Caco-2 (cell line): ENCODE data around the gene SLX4IP. TPM values are rescaled to one million over a fixed set of nuclear protein-coding genes. Genes with fewer than 3 reads are reported as not detected.

ENCODE experiments used
- BruUV-seq: library from RNA; stranded (reverse); fragments of 400-500 nt; replicated peaks from 2 replicates; lab custom pipeline; 2021; lab: Mats Ljungman, UMichigan
- CTCF ChIA-PET: fragments of 300-600 bp; sonication (Branson Sonifier 250); formaldehyde crosslinking; loops from one replicate; lab custom pipeline; 2022; ENCODE audit warnings: antibody characterized with exemption; lab: Charles Lee
- POLR2A ChIA-PET: fragments of 300-600 bp; sonication (Branson Sonifier 250); formaldehyde crosslinking; loops from one replicate; lab custom pipeline; 2022; ENCODE audit warnings: antibody characterized with exemption; lab: Charles Lee
- DNase-seq, 2 experiments: peaks; one replicate each; pipeline versions ENCODE4 v3.0.0 to v3.0.0-alpha.2; 2020 to 2022
- H3K27me3 ChIP-seq: replicated peaks from 2 replicates; pipeline ENCODE4 v1.6.0; 2011; ENCODE audit warnings: low read length; ENCODE audit not compliant: control insufficient read depth, insufficient read depth
- H3K36me3 ChIP-seq: 2 replicates; pipeline ENCODE4 v1.5.1; 2011; ENCODE audit warnings: low read length; ENCODE audit not compliant: control insufficient read depth, insufficient read depth
- H3K4me1 ChIP-seq: fragments of 250-450 bp; sonication (Bioruptor Pico); 2 replicates; pipeline ENCODE4 v1.5.1; 2020; ENCODE audit warnings: mild to moderate bottlenecking
- H3K4me3 ChIP-seq: 2 replicates; pipeline ENCODE4 v1.5.1; 2011; ENCODE audit warnings: low read depth, mild to moderate bottlenecking, control low read depth, low read length
- H3K9me3 ChIP-seq: fragments of 250-450 bp; sonication (Bioruptor Pico); 2 replicates; pipeline ENCODE4 v1.5.1; 2020; ENCODE audit warnings: mild to moderate bottlenecking, moderate library complexity
- H3K27ac Mint-ChIP-seq: one replicate; pipeline ENCODE4 v1.8.0; 2022; ENCODE audit warnings: mixed read lengths; ENCODE audit not compliant: unreplicated experiment
- H3K27me3 Mint-ChIP-seq: one replicate; pipeline ENCODE4 v1.8.0; 2022; ENCODE audit warnings: mixed read lengths; ENCODE audit not compliant: insufficient read depth, unreplicated experiment
- H3K36me3 Mint-ChIP-seq: one replicate; pipeline ENCODE4 v1.8.0; 2022; ENCODE audit warnings: mild to moderate bottlenecking, mixed read lengths; ENCODE audit not compliant: insufficient read depth, unreplicated experiment
- H3K4me1 Mint-ChIP-seq: one replicate; pipeline ENCODE4 v1.8.0; 2022; ENCODE audit warnings: low read depth, mixed read lengths; ENCODE audit not compliant: unreplicated experiment
- H3K4me3 Mint-ChIP-seq: one replicate; pipeline ENCODE4 v1.8.0; 2022; ENCODE audit warnings: mild to moderate bottlenecking, moderate library complexity, mixed read lengths; ENCODE audit not compliant: unreplicated experiment
- H3K9me3 Mint-ChIP-seq: one replicate; pipeline ENCODE4 v1.8.0; 2022; ENCODE audit warnings: mixed read lengths; ENCODE audit not compliant: unreplicated experiment
- intact Hi-C: fragments of 100-400 bp; cut with micrococcal nuclease; formaldehyde crosslinking; loops from one replicate; pipeline ENCODE4 v1.10.0; 2022; ENCODE audit not compliant: unreplicated experiment
- total RNA-seq: library from RNA; stranded (reverse); gene quantifications from 2 replicates; pipeline ENCODE4 v1.2.3, GENCODE V29; 2022
- TF ChIP-seq, protein P1 (sequence below), 2 experiments: fragments of 200-600 bp in 1 of 2; IDR thresholded peaks; 1 replicate in 1 of 2; 2 replicates in 1 of 2; pipeline versions ENCODE4 v1.5.1 to v1.8.0; 2011 to 2022; ENCODE audit warnings: antibody characterized with exemption in 1 of 2, control low read depth in 1 of 2, inconsistent platforms in 1 of 2, low read depth in 1 of 2, low read length in 1 of 2, mild to moderate bottlenecking in 1 of 2, moderate library complexity in 1 of 2; ENCODE audit not compliant: insufficient read depth in 1 of 2, severe bottlenecking in 1 of 2, unreplicated experiment in 1 of 2

SLX4IP gene
- total RNA-seq, 1 experiment from 2014 or later, result 8.5 TPM

DNA sequence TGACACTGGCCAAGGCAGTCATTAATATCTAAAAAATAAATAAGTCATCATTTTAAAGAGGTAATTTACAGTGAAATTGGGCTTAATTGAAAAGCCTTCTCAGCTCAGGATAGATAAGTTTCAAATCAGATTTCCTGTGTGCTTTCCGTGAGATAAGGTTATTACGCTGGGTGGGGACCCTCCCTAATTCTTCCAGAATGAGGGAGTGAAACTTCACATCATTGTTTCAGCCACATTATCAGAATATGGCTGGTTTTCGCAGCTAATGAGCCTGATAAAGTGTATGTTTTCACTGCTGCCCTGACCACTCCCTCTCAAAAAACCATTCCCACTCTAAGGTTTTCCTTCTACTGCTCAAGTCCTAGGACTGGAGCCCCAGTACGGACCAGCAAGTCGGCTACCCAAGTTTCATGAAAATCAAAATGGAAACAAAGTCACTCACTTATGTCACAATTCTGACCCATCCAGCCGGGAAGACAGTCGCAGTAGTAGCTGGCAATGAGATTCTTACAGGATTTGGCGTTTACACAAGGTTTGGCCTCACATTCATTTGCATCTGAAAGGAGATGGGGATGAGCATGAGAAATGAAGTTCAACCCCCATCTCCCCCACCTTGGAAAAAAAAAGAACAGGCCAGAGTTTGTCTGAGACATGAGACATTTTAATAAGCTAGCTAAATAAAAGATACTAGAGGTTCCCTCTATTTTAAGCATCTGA lies 214.1 kb downstream of the SLX4IP start:
- no TSS peak for BruUV-seq
- intact Hi-C loops, result no loop called here
- H3K9me3 ChIP-seq, result no peaks in the 10 kb centered on the region
- H3K36me3 ChIP-seq, result peaks cover 10% of the 10 kb centered on the region
- H3K4me1 ChIP-seq, result peaks cover 6% of the 10 kb centered on the region; the same call in 1 of the 2 replicates
- no peak overlapping the region for H3K4me3 Mint-ChIP-seq
- peaks cover 100% of the 10 kb centered on the region for H3K36me3 Mint-ChIP-seq
- no peaks in the 10 kb centered on the region for H3K9me3 Mint-ChIP-seq
- no peak overlapping the region for H3K4me3 ChIP-seq
- TF ChIP-seq, protein P1, sequence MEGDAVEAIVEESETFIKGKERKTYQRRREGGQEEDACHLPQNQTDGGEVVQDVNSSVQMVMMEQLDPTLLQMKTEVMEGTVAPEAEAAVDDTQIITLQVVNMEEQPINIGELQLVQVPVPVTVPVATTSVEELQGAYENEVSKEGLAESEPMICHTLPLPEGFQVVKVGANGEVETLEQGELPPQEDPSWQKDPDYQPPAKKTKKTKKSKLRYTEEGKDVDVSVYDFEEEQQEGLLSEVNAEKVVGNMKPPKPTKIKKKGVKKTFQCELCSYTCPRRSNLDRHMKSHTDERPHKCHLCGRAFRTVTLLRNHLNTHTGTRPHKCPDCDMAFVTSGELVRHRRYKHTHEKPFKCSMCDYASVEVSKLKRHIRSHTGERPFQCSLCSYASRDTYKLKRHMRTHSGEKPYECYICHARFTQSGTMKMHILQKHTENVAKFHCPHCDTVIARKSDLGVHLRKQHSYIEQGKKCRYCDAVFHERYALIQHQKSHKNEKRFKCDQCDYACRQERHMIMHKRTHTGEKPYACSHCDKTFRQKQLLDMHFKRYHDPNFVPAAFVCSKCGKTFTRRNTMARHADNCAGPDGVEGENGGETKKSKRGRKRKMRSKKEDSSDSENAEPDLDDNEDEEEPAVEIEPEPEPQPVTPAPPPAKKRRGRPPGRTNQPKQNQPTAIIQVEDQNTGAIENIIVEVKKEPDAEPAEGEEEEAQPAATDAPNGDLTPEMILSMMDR (IDR thresholded peaks at IDR 0.05; ENCODE audit: insufficient read depth in 1 of 2, low read depth in 1 of 2, low read length in 1 of 2, severe bottlenecking in 1 of 2, unreplicated experiment in 1 of 2), result no peak
- H3K27me3 ChIP-seq, result no peaks in the 10 kb centered on the region
- DNase-seq, result no peak
- no peaks in the 10 kb centered on the region for H3K27me3 Mint-ChIP-seq
- CTCF ChIA-PET, result no interaction called here
- POLR2A ChIA-PET, result no interaction called here
- peak overlapping the region; percentile 57 for H3K27ac Mint-ChIP-seq
- H3K4me1 Mint-ChIP-seq, result peaks cover 1% of the 10 kb centered on the region

DNA sequence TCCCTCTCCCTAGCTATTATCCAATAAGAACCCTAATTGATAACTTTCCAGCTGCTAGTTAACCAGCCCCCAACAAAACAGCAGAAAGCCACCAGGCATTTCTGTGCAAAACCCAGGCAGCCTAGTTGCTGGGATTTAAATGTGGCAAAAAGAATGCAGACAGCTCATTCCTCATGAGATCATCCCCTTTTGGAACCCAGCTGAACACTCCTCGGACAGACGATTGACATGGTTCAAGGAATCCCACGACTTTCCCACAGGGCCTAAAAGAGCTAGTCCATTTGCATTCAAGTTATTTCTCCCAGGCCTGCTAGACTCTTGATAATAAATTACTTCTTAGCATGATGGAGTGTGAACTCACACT lies 214.7 kb downstream of the SLX4IP start:
- Histone ChIP-seq H3K4me1 (peaks cover 12% of the 10 kb centered on the region), H3K27me3 (no peaks in the 10 kb centered on the region), H3K9me3 (no peaks in the 10 kb centered on the region), H3K36me3 (peaks cover 7% of the 10 kb centered on the region), H3K4me3 (no peak overlapping the region)
- H3K27ac Mint-ChIP-seq, result peak overlapping the region; percentile 57
- intact Hi-C loops, result no loop called here
- ChIA-PET CTCF (no interaction called here), POLR2A (no interaction called here)
- H3K27me3 Mint-ChIP-seq, result no peaks in the 10 kb centered on the region
- no peak for DNase-seq
- H3K4me1 Mint-ChIP-seq, result peaks cover 7% of the 10 kb centered on the region
- H3K36me3 Mint-ChIP-seq, result peaks cover 100% of the 10 kb centered on the region
- no peaks in the 10 kb centered on the region for H3K9me3 Mint-ChIP-seq
- no TSS peak for BruUV-seq
- TF ChIP-seq, protein P1 (IDR thresholded peaks at IDR 0.05; ENCODE audit: insufficient read depth in 1 of 2, low read depth in 1 of 2, low read length in 1 of 2, severe bottlenecking in 1 of 2, unreplicated experiment in 1 of 2), result no peak
- no peak overlapping the region for H3K4me3 Mint-ChIP-seq

DNA sequence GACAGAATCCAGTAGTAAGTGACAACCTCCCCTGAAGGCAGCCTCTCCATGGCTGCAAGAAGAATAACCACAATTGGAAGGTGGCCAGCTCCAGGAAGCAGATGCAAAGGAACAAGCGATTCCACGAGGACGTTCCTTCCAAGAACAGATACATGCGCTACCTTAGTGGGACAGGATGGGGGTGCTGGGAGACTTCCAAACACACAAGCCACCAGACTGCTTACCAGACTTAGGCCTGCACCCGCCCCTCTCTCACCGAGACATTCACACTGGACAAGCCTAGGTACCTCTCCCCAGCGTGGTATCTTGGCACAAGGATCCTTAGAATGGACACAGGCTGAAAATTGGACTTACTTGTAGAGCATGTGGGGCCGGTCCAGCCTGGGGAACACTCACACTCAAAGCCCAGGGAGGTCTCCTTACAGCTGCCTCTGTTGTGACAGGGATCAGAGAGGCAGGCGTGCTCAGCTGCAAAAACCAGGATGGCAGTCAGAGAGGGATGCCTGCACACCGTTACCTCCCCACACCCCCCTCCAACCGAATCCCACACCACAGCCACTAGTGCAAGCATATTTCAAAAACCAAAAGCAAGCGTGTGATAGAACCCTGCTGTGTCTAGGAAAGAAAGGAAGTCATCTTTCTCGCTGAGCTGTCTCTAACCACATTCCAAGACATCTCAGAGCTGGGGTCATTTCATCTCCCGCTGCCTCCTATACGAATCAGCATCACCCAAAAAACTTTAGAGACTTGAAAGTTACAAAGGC lies 216.3 kb downstream of the SLX4IP start:
- Mint-ChIP-seq H3K4me3 (no peak overlapping the region), H3K36me3 (peaks cover 100% of the 10 kb centered on the region), H3K9me3 (no peaks in the 10 kb centered on the region), H3K27ac (no peak overlapping the region), H3K4me1 (peaks cover 21% of the 10 kb centered on the region), H3K27me3 (no peaks in the 10 kb centered on the region)
- no TSS peak for BruUV-seq
- Histone ChIP-seq H3K4me3 (no peak overlapping the region), H3K9me3 (no peaks in the 10 kb centered on the region), H3K4me1 (peaks cover 28% of the 10 kb centered on the region), H3K36me3 (peaks cover 5% of the 10 kb centered on the region), H3K27me3 (no peaks in the 10 kb centered on the region)
- ChIA-PET POLR2A (no interaction called here), CTCF (no interaction called here)
- no peak for DNase-seq
- TF ChIP-seq, protein P1 (IDR thresholded peaks at IDR 0.05; ENCODE audit: insufficient read depth in 1 of 2, low read depth in 1 of 2, low read length in 1 of 2, severe bottlenecking in 1 of 2, unreplicated experiment in 1 of 2), result no peak
- intact Hi-C loops, result no loop called here
